Breast epithelium (tissue), 4 donors: ENCODE measurements around the gene KLHL8. TPM values are rescaled to one million over a fixed set of nuclear protein-coding genes. Genes with fewer than 3 reads are reported as not detected.

Source experiments
- DNase-seq, 2 donors: peaks; one replicate each; pipeline ENCODE4 v3.0.0-alpha.2; 2019; ENCODE audit warnings: low spot score in 2 of 2
- H3K27ac ChIP-seq, 2 donors: fragments of 200-600 bp; sonication (generic) in 1 of 2; one replicate each; pipeline ENCODE4 v1.5.1; 2016 to 2019; ENCODE audit warnings: mild to moderate bottlenecking in 1 of 2
- H3K27me3 ChIP-seq, 2 donors: fragments of 200-600 bp; sonication (generic) in 1 of 2; one replicate each; pipeline versions ENCODE4 v1.5.1 to v1.6.0; 2017 to 2019; ENCODE audit warnings: control low read depth in 1 of 2, mild to moderate bottlenecking in 1 of 2
- H3K36me3 ChIP-seq: fragments of 200-600 bp; one replicate; pipeline ENCODE4 v1.5.1; 2019
- H3K4me1 ChIP-seq, 2 donors: fragments of 200-600 bp; sonication (generic); one replicate each; pipeline ENCODE4 v1.5.1; 2016 to 2019; ENCODE audit warnings: control low read depth in 1 of 2
- H3K4me3 ChIP-seq, 3 donors: fragments of 200-600 bp; sonication (generic); 1 replicate in 2 of 3; 2 replicates in 1 of 3; pipeline ENCODE4 v1.5.1; 2016 to 2019; ENCODE audit warnings: mild to moderate bottlenecking in 3 of 3, moderate library complexity in 2 of 3
- H3K9me3 ChIP-seq, 2 donors: fragments of 200-600 bp; sonication (generic) in 1 of 2; one replicate each; pipeline ENCODE4 v1.5.1; 2016 to 2019; ENCODE audit warnings: control low read depth in 1 of 2
- CTCF ChIP-seq, 3 donors: fragments of 450-650 bp; IDR thresholded peaks; one replicate each; pipeline ENCODE4 v1.5.1; 2016 to 2017; ENCODE audit warnings: antibody characterized with exemption in 3 of 3, mild to moderate bottlenecking in 3 of 3, moderate library complexity in 3 of 3
- POLR2A ChIP-seq: fragments of 450-650 bp; IDR thresholded peaks from one replicate; pipeline ENCODE4 v1.6.1; 2016; ENCODE audit warnings: antibody characterized with exemption, mild to moderate bottlenecking, moderate library complexity
- POLR2AphosphoS5 ChIP-seq, 3 donors: sonication (generic); formaldehyde crosslinking; IDR thresholded peaks; one replicate each; pipeline ENCODE4 v1.6.1; 2017; ENCODE audit warnings: antibody characterized with exemption in 3 of 3
- intact Hi-C: fragments of 100-400 bp; cut with DNase I; formaldehyde crosslinking; loops from one replicate; pipeline ENCODE4 v1.15.1; 2023; ENCODE audit warnings: low total_unique reads
- total RNA-seq, 3 donors: library from RNA; depleted of rRNA; stranded (reverse); fragments of >200 nt; gene quantifications; one replicate each; pipeline ENCODE4 v1.1.0, GENCODE V29; 2016

Gene KLHL8
- total RNA-seq, 3 donors from 2014 or later, result 14.2 to 15.7 (median 14.6) TPM

GRCh38 chr4:87250294-87250693 is 29.9 kb upstream of the KLHL8 start:
- Histone ChIP-seq H3K27ac (no peak overlapping the region), H3K4me1 (no peaks in the 10 kb centered on the region), H3K27me3 (no peaks in the 10 kb centered on the region), H3K36me3 (no peaks in the 10 kb centered on the region), H3K4me3 (no peak overlapping the region), H3K9me3 (no peaks in the 10 kb centered on the region)
- intact Hi-C loops, result no loop called here
- no peak for DNase-seq
- TF ChIP-seq POLR2AphosphoS5 (IDR thresholded peaks at IDR 0.05), result no peak
- no peak for TF ChIP-seq CTCF (IDR thresholded peaks at IDR 0.05)
- no peak for TF ChIP-seq POLR2A

- H3K4me3 ChIP-seq, result no peak overlapping the region
- intact Hi-C loops, result no loop called here
- no peaks in the 10 kb centered on the region for H3K4me1 ChIP-seq
- no peaks in the 10 kb centered on the region for H3K36me3 ChIP-seq
- no peaks in the 10 kb centered on the region for H3K9me3 ChIP-seq
- DNase-seq, result no peak
- no peak overlapping the region for H3K27ac ChIP-seq
- no peaks in the 10 kb centered on the region for H3K27me3 ChIP-seq
- TF ChIP-seq CTCF (IDR thresholded peaks at IDR 0.05), result no peak
- no peak for TF ChIP-seq POLR2AphosphoS5 (IDR thresholded peaks at IDR 0.05)
- TF ChIP-seq POLR2A, result no peak
These were observed 29.1 kb upstream of the KLHL8 start for GRCh38 chr4:87249332-87250019.

GRCh38 chr4:87243426-87244053 is 23.1 kb upstream of the KLHL8 start:
- Histone ChIP-seq H3K4me3 (no peak overlapping the region), H3K36me3 (no peaks in the 10 kb centered on the region), H3K9me3 (peaks cover 4 to 22% of the 10 kb centered on the region in 2 donors), H3K27ac (no peak overlapping the region), H3K4me1 (no peaks in the 10 kb centered on the region), H3K27me3 (no peaks in the 10 kb centered on the region)
- no peak for TF ChIP-seq POLR2A
- no peak for TF ChIP-seq CTCF (IDR thresholded peaks at IDR 0.05)
- TF ChIP-seq POLR2AphosphoS5 (IDR thresholded peaks at IDR 0.05), result no peak
- DNase-seq, result no peak
- intact Hi-C loops, result no loop called here

GRCh38 chr4:87241336-87241735 is 20.9 kb upstream of the KLHL8 start:
- no peak for DNase-seq
- peaks cover 4 to 22% of the 10 kb centered on the region in 2 donors for H3K9me3 ChIP-seq
- TF ChIP-seq POLR2AphosphoS5 (IDR thresholded peaks at IDR 0.05) (no peak), CTCF (IDR thresholded peaks at IDR 0.05) (no peak), POLR2A (no peak)
- no peak overlapping the region for H3K4me3 ChIP-seq
- no peak overlapping the region for H3K27ac ChIP-seq
- H3K36me3 ChIP-seq, result no peaks in the 10 kb centered on the region
- H3K4me1 ChIP-seq, result no peaks in the 10 kb centered on the region
- no peaks in the 10 kb centered on the region for H3K27me3 ChIP-seq
- intact Hi-C loops, result no loop called here

GRCh38 chr4:87240341-87240740 is 19.9 kb upstream of the KLHL8 start:
- no peaks in the 10 kb centered on the region for H3K27me3 ChIP-seq
- peaks cover 4 to 22% of the 10 kb centered on the region in 2 donors for H3K9me3 ChIP-seq
- no peak for DNase-seq
- H3K4me3 ChIP-seq, result no peak overlapping the region
- no peak overlapping the region for H3K27ac ChIP-seq
- intact Hi-C loops, result no loop called here
- H3K36me3 ChIP-seq, result no peaks in the 10 kb centered on the region
- TF ChIP-seq CTCF (IDR thresholded peaks at IDR 0.05) (no peak), POLR2A (no peak), POLR2AphosphoS5 (IDR thresholded peaks at IDR 0.05) (no peak)
- H3K4me1 ChIP-seq, result no peaks in the 10 kb centered on the region
